Endothelial cell of hepatic sinusoid (primary cell): ENCODE data around the gene VSNL1.

Experiments used
- in situ Hi-C: cut with HindIII; loops from 2 replicates; pipeline ENCODE4 v1.10.0; 2017; ENCODE audit warnings: low sequenced_read_pairs

VSNL1 gene

DNA sequence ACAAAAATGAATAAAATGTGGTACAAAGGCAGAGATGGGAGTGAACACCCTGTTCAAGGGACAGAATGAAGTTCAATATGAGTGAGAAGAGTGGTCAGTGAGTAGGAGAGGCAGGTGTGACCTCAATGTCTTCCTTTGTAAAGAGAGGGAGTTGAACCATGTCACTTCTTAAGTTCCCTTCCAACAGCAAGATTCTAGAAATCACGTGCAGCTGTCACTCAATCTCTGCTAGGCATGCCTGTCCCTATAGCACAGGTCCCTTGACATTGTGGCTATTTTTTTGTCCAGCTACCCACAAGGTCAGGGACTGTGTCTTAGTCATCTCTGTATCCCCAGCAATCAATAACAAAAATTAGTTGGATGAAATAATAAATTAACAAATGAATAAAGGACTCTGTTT lies 66.9 kb downstream of the VSNL1 start:
- in situ Hi-C loops, result no loop called here

DNA sequence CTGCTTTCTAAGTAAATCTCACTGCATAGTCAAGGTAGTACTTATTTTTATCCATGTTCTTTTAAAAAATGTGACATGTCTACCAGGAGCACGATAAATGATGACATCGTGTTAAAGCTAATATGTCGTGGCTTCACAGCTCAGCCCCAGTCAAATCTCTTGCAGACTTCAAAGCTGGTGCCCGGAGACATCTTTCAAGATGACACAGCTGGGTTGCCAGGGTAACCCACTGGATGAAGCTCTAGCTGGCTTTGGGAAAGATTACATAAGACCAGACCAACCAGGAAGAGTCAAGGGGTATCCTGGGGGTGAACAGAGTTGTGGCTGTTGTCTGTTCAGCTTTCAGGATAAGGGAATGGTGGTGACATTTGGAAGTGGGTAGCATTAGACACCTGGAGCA lies 67.8 kb downstream of the VSNL1 start:
- in situ Hi-C loops, result no loop called here

GRCh38 chr2:17610521-17610920 lies 70.0 kb downstream of the VSNL1 start:
- in situ Hi-C loops, result no loop called here

DNA sequence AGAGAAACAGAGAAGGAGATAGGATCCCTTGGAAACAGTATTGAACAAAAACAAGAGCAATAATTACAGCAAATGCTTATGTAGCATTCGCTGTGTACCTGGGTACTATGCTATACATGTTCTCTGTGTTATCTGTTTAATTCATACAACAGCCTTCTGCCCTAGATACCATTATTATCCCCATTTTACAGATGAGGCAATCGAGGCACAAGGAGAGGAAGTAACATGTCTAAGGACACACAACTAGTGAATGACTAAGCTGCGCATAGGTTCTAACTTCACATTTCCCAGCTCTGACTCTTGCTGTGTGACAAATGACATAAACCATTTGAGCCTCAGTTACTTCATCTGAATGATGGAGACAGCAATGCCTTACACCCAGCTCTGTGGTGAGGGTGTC lies 70.5 kb downstream of the VSNL1 start:
- in situ Hi-C loops, result no loop called here

DNA sequence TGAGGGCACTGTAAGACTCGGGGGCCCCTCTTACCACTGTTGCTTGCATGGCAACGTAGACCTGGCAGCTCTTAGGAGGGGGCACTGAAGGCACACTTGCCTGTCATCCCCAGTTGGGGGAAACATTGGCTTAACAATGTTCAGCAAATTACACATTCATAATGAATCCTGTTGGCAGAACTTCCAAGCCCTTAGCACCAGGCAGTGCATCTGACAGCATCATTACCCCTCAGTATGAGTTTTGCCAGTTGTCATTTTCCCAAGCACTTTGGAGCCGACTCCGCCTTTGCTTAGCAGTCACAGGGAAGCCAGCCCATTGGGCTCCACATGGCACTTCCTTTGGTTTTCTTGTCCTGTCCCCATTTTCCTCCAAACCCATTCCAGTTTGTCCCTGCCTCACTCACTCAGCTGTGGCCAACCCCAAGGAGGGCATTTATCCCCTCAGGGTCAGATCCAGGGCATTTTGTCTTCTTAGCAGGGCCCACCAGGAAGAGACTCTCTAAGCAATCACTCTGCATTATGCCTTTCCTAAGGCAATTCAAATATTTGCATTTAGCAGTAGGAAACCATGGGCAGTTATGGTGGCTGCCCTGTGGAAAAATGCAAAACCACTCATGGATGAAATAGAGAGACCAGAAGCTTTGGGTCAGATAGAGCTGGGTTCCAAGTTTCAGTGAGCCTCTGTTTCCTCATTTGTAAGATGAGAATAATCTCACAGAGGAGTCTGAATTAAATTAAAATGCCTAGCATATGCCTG lies 73.9 kb downstream of the VSNL1 start:
- in situ Hi-C loops, result no loop called here

- in situ Hi-C loops, result no loop called here
These were observed 74.7 kb downstream of the VSNL1 start for GRCh38 chr2:17615147-17615546.

GRCh38 chr2:17615728-17616351 lies 75.3 kb downstream of the VSNL1 start:
- in situ Hi-C loops, result no loop called here

DNA sequence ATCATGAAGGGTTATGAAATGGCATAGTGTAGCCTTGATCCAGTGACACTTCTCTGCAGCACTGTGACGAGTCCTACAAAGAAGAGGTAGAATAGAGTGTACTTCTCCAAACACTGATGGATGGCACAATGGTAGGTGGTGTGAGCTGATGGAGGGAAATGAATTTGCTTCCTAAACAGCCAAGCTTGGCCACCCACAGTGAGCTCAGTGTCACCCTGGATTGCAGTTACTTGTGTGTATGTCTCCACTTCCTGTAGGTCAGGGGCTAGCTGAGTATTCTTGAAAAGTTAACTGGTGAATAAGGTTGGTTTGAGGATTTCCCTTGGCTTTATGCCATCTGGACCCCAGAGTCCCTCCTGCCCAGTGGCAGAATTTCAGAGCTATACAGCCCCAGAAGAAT lies 75.9 kb downstream of the VSNL1 start:
- in situ Hi-C loops, result no loop called here

GRCh38 chr2:17617516-17617915 lies 77.0 kb downstream of the VSNL1 start:
- in situ Hi-C loops, result no loop called here

DNA sequence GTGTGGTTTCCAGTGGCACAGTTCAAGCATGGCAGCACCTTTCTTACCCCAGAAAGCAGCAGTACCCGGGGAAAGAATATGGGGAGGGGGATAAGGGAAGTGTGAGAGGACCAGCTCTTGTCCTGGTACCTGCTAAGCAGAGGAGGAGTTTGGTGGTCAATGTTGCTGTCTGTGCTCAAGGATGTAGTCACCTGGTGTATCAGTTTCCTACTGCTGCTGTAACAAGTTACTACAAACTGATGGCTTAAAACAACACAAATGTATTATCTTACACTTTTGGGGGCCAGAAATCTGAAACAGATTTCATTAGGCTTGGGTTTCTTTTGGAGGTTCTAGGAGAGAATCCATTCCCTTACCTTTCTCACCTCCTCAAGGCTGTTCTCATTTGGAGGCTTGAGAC lies 77.5 kb downstream of the VSNL1 start:
- in situ Hi-C loops, result no loop called here

DNA sequence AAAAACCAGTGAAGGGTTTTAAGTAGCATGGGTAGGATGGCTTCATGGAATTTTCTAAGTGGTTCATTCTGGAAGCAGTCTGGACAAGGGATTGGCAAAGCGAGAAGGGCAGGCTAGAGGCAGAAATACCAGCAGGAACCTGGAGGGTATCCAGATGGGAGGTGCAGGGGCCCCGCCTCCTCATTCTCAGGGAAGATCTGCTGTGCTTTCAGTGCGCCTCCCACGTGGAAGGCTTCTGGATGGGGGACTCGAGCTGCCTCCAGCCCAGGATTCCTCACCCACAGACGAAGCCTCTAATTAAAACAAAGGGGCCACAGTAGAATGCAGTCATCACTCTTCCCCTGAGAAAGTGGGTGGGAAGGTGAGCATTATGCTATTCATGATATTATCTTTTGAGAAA lies 79.8 kb downstream of the VSNL1 start:
- in situ Hi-C loops, result no loop called here

- in situ Hi-C loops, result no loop called here
These were observed 80.3 kb downstream of the VSNL1 start for GRCh38 chr2:17620841-17621240.

DNA sequence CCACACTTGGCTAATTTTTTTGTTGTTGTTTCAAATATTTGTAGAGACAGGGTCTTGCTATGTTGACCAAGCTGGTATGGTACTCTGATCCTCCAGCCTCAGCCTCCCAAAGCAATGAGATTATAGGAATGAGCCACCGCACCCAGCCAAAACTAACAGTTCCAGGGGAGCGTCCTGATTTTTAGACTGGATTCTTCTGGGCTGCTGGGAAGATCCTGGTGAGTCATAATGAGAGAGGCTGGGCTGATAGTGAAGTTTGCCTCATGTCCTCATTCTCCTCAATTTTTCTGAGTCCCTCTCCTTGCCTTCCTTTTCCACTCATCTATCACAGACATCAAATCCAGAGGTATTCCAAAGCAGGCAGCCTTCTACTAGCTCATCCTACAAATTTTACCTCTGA lies 81.3 kb downstream of the VSNL1 start:
- in situ Hi-C loops, result no loop called here

GRCh38 chr2:17625446-17625845 lies 85.0 kb downstream of the VSNL1 start:
- in situ Hi-C loops, result no loop called here

DNA sequence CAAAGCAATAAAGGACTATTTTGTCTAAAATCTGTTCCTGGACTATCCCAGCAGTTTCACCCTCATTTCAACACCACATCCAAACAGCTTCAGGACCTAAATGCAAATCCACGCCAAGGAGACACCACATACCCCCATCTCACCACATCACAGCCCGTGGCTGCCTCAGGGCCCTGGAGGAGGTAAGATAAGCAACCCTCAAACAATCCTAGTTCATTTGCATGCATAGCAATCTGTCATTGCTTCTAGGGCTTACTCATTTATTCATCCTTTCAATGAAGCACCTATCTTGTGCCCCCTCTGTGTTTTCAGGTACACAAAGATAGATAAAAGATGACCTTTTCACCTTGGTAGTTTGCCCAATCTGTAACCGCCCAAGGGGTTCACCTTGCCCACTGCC lies 86.5 kb downstream of the VSNL1 start:
- in situ Hi-C loops, result no loop called here

DNA sequence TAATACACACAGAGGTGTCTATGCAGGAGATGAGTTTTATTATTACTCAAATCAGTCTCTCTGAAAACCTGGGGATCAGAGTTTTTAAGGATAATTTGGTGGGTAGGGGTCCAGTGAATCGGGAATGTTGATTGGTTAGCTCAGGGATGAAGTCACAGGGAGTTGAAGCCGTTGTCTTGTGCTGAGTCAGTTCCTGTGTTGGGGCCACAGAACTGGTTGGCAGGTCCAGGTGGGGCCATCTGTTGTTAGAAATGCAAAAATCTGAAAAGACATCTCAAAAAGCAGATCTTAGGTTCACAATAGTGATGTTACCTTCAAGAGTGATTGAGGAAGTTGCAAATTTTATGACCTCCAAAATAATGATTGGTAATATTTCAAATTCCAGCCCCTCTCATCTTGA lies 86.9 kb downstream of the VSNL1 start:
- in situ Hi-C loops, result no loop called here

GRCh38 chr2:17628349-17629261 lies 88.1 kb downstream of the VSNL1 start:
- in situ Hi-C loops, result no loop called here

GRCh38 chr2:17630089-17630488 lies 89.6 kb downstream of the VSNL1 start:
- in situ Hi-C loops, result no loop called here

DNA sequence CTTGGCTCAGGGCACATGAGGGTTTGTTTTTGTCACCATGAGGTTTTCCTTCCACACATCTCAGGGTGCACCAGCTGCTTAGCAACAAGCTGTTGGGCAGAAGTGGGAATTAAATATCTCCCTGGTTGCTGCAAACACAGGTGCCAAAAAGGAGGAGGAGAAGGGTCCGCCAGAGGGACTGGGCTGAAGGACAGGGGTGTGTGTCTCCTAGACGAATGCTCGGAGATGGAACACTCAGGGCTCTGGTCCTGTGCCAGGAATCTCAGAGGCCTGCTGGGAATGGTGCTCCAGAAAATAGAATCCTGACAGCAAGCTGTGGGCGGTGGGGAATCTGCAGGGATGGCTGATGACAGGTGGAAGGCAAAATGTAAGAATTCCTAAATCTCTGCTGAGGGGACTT lies 94.5 kb downstream of the VSNL1 start:
- in situ Hi-C loops, result no loop called here

DNA sequence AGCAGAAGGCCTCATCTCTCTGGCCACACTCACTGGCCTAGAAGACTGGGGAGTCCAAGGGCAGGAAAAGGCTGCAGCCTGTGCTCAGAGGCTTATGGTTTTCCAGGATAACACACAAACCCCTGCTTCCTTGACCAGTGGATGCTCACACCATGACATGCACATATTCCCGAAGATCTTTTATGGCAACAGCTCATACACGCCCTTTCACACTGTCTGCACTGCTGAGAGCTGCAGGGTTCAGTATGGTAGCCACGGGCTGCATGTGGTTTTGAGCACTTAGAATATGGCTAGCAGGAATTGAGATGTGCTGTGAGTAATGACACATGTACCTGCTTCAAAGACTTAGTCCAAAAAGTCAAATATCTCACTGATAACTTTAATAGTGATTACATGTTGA lies 95.8 kb downstream of the VSNL1 start:
- in situ Hi-C loops, result no loop called here

DNA sequence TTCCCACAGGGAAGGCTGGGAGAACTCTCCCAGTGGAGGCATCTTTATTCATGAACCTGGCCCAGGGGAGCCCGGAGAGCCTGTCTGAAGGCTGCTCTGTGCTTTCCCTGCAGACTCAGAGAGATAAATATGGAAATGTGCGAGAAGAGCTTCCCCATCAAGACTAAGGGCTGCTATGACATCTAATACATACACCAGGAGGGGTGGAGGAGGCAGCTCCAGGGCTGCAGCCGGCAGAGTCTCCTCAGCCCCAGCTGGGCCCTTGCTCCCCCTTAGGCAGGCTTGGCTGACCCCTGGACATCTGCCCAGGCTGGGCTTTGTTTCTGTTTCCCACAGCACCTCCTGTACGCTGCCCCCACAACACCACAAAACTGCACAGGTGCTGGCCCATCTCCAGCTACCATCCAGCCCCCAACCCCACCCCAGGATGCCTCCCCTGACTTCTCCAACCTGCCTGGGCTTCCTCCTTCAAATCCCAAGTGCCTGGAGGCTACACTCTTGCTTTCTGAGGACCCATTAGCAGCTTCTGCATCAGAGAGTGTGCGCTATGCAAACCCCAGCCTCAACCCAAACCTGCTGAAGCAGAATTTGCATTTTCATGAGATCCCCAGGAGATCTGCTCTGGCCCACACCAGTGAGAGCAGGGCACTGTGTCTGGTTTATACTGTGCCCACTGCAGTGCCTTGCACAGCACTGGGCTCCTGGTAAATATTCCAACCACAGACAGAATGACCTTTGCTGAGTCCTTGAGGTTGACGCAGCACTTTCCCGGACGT lies 96.8 kb downstream of the VSNL1 start:
- in situ Hi-C loops, result no loop called here
